GM21367 (cell line): ENCODE measurements around the gene GALP.
"Not testable (repeated sequence)": the region's sequence is repeated elsewhere in the genome, so short reads cannot be mapped to it uniquely, and the experiment has no call there.

Source experiments
- ATAC-seq: cut with Tn5 transposase; IDR thresholded peaks from one replicate; pipeline ENCODE4 v1.9.1; 2021; ENCODE audit not compliant: unreplicated experiment

GALP gene

GRCh38 chr19:56147307-56147706 is 28.5 kb upstream of the GALP start:
- ATAC-seq, result no peak

GRCh38 chr19:56148096-56148495 is 27.7 kb upstream of the GALP start:
- ATAC-seq, result no peak

DNA sequence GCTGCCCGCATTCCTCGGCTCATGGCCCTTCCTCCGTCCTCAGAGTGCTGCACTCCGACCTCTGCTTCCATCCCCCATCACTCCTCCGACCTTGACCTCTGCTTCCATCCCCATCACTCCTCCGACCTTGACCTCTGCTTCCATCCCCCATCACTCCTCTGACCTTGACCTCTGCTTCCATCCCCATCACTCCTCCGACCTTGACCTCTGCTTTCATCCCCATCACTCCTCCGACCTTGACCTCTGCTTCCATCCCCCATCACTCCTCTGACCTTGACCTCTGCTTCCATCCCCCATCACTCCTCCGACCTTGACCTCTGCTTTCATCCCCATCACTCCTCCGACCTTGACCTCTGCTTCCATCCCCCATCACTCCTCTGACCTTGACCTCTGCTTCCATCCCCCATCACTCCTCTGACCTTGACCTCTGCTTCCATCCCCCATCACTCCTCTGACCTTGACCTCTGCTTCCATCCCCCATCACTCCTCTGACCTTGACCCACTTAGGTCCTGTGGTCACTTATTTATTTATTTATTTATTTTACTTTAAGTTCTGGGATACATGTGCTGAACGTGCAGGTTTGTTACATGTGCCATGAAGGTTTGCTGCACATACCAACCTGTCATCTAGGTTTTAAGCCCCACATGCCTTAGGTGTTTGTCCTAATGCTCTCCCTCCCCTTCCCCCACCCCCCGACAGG is 26.7 kb upstream of the GALP start:
- ATAC-seq, result not testable (repeated sequence)

DNA sequence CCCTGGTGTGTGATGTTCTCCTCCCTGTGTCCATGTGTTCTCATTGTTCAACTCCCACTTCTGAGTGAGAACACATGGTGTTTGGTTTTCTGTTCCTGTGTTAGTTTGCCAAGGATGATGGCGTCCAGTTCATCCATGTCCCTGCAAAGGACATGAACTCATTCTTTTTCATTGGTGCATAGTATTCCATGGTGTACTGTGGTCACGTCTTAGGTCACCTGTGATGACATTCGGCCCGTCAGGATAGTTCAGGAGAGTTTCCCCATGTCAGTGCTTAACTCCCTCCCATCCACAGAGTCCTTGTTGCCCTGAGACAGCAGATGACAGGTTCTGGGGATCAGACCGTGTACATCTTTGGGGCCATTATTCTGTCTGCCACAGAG is 26.2 kb upstream of the GALP start:
- no peak for ATAC-seq

GRCh38 chr19:56150358-56150757 is 25.4 kb upstream of the GALP start:
- ATAC-seq, result no peak

DNA sequence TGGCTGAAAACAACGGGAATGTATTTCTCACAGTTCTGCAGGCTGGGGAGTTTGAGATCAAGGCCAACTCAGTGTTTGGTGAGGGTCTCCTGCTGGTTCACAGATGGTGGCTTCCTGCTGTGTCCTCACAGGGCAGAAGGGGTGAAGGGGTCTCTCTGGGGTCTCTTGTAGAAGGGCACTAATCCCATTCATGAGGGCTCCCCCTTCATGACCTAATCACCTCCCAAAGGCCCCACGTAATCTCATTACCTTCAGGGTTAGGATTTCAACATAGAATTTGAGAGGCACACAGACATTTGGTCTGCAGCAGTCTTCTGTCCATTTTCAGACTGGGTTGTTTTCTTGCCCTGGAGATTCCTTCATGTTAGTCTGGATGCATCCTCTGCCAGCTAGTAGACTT is 23.2 kb upstream of the GALP start:
- ATAC-seq, result no peak

DNA sequence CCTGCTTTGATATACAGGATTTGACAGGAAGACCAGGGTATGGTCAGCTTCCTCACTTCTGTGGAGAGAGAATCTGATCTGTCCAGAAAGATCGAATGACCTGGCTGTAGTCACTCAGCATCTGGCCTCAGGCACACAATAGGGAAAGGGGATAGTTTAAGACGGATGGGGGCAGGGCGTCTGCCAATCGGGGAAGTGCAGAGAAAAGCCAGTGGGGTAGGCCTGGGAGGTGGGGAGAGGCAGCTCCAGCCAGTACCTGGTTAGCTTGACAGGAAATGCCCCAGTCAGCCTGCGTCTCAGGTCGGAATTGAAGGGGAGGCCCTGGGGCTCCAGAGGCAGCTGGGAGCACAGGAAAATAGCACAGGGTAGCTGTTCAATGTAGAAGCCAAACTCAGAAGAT is 22.3 kb upstream of the GALP start:
- ATAC-seq, result no peak

- ATAC-seq, result no peak
Measured at GRCh38 chr19:56155124-56155687, 20.6 kb upstream of the GALP start.

GRCh38 chr19:56156768-56157167 is 19.0 kb upstream of the GALP start:
- ATAC-seq, result no peak

- ATAC-seq, result no peak
Measured at GRCh38 chr19:56158170-56158757, 17.5 kb upstream of the GALP start.

GRCh38 chr19:56159009-56159559 is 16.7 kb upstream of the GALP start:
- ATAC-seq, result no peak

GRCh38 chr19:56159622-56160271 is 16.1 kb upstream of the GALP start:
- no peak for ATAC-seq

DNA sequence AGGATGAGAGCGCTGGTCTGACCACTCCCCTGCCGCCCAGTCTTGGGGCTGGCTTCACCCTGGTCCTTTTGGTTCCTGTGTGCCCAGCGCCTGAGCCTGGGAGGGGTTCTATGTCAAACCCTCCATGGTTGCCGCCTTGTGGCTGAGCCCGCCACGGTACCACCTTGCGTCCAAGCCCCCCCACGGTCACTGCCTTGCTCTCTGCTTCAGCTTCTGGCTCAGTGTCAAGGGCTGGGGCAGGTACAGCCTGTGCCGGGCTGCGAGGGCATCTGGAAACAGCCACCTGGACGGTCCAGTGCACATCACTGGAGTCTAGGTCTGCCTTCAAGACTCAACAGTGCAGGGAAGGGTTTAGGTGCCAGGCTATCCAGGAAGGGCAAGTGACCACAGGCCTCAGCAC is 14.3 kb upstream of the GALP start:
- ATAC-seq, result no peak

- no peak for ATAC-seq
Measured at GRCh38 chr19:56162258-56162657, 13.6 kb upstream of the GALP start.

- no peak for ATAC-seq
Measured at GRCh38 chr19:56163097-56163496, 12.7 kb upstream of the GALP start.

- no peak for ATAC-seq
Measured at GRCh38 chr19:56167064-56167578, 8.7 kb upstream of the GALP start.

GRCh38 chr19:56170261-56170660 is 5.5 kb upstream of the GALP start:
- ATAC-seq, result no peak

- ATAC-seq, result no peak
Measured at GRCh38 chr19:56174086-56174485, 1.7 kb upstream of the GALP start.

- no peak for ATAC-seq
Measured at GRCh38 chr19:56174550-56174949, 1.3 kb upstream of the GALP start.

DNA sequence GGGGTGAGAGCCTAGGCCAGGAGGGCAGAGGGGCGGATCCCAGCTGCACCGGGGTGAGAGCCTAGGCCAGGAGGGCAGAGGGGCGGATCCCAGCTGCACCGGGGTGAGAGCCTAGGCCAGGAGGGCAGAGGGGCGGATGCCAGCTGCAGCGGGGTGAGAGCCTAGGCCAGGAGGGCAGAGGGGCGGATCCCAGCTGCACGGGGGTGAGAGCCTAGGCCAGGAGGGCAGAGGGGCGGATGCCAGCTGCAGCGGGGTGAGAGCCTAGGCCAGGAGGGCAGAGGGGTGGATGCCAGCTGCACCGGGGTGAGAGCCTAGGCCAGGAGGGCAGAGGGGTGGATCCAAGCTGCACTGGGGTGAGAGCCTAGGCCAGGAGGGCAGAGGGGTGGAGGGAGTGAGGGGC is 502 bp downstream of the GALP start:
- not testable (repeated sequence) for ATAC-seq

DNA sequence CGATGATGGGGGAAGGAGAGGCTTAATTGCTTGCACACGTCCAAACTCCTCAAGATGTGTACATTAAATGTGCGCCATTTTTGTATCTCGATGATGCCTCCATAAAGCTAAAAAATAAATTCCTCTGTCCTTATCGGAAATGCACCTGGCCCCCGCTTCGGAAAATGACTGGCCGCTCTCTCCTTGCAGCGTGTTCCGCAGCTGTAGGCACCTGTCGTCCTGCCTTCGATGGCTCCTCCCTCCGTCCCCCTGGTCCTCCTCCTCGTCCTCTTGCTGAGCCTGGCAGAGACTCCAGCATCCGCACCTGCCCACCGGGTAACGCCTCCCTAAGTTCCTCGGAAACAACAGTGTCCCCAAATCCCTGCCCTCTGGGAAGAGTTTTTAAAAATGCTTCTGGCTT is 1.1 kb downstream of the GALP start:
- no peak for ATAC-seq
